GM21360 (cell line): ENCODE results near the gene NRXN3.

ENCODE experiments used
- ATAC-seq: cut with Tn5 transposase; IDR thresholded peaks from one replicate; pipeline ENCODE4 v1.9.1; 2021; ENCODE audit warnings: mild to moderate bottlenecking, moderate library complexity; ENCODE audit not compliant: unreplicated experiment

Gene NRXN3

DNA sequence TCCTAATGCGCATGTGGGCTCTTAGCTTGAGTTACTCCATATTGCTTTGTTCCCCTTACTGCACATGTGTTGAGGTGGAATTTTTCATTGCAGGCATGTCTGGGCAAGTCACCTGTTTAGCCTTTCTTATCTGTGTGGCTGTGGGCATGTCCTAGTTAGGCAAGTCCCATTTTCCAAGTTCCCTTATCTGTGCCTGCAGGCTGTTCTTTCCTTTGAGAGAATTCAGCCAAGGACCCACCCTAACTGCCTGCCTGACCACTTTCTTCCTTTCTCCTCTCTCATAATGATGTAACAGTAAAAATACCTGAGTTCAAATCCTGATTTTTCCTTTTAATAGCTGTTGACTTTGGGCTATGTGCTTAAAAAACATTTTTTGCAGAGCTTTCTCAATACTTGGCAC lies 870.6 kb downstream of the NRXN3 start:
- ATAC-seq: no peak

DNA sequence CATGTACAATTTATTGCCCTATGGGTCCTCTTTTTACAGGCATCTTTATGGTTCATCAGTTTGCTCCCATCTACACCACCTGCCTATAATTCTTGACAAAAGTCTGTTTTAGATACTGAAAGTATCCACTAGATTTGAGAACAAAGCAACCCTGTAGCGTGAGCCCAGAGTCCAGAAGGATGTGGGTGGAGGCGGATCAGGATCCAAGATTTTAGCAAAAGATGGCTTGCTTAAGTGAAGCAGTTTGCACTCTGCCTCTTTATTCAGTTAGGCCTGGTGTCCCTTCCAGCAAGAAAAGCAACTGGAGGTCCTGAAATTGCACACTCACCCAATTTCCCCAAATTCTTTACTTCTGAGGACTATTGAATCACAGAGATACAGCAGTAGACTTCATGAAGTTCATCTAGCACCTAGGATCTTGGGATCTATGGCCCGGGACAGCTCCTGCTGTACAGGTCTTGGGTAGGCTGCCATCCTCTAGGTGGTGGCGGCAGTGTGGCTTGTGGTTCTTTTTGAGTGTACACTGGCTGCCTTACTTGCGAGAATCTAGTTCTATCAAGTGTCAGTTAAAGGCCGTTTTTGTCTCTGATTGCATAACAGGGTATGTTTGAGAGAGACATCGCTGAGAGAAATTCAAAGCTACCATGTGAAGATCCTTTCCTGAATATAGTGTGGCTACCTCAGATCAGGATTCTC lies 873.2 kb downstream of the NRXN3 start:
- no peak for ATAC-seq

DNA sequence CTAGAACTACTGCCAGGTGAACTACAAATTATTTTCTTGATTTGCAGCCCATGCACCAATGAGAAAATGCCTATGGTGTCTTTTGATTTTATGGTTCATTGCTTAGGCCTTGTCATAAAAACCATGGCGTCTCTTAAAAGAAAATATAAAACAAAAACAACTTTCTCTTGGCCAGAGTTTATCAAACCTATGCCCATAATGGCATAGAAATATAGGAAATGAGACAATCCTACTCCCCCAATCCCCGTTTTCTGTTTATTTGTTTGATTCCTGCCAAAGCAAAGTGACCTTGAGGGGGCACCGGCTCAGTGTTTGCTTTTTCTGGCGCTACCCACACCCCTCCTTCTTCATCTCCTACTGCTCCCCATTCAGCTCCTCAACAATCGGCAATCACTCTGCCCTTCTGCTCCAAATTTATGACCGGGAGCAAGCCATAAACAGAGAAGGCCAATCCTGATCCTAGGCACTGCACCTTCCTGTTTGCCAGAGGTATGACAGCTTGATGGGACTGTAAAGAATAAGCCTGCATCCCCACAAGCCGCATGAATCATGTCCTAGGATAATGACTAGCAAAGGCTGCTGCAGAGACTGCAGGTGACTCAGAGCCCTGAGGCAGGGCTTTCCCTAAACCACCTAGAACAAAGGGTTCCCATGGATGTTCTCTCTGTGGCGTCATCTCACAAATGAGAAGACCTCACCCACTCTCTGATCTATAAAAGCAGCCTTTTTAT lies 874.9 kb downstream of the NRXN3 start:
- no peak for ATAC-seq

DNA sequence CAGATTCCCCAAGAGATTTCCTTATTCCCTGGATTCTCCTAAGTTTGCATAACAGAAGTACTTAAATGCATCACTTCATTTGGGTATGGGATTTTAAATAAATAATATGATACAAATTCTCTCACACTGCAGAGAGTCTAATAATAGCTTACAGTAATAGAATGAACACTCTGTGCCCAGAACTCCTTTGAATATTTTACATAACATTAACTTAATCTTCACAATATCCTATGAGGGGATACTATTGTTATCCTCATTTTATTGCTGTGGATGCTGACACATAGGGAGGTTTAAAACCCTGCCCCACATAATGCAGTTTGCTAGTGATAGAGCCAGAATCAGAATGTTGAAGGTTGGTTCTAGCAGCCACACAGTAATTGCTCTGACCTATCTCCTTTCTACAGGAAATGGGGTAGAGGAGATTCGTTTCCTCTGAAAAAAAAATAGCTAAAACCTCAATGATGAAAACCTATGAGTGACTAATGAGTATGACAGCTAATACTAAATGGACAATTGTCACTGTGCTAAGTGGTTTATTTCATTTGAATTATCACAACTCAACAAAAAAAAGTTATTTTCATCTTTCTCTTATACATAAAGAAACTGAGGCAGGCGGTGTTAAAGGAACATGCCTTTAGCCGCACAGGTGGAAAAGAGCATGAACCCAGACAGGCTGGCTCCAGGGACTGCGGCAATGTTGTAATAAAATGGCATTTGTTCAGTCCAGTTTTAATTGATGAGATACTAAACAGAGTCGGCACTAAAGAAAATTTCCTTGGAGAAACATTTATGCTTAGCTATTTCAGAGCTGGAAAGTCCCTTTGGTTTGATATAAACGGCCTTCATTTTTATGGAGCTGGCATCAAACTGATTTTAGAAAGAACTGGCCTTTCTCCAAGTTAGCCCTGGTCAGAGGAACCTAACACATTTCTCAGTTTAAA lies 880.9 kb downstream of the NRXN3 start:
- ATAC-seq: no peak

DNA sequence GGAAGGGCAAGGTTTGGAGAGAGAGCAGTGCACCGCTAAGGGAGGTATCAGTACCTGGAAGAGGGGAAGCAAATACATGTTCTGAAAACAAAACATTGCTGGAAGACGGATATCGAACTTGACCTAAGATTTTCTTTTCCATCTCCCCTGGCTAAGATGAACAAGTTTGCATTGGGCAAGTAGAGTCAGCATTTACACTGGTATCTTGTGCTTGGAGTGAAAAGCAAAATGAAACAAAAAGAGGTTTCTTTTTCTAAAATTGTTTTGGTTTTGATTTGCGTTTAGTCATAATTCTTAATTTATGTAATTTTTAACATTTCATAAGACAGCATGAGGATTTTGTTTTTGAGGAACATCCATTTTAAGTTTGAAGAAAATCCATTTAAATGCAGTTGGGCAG lies 881.6 kb downstream of the NRXN3 start:
- ATAC-seq: no peak

DNA sequence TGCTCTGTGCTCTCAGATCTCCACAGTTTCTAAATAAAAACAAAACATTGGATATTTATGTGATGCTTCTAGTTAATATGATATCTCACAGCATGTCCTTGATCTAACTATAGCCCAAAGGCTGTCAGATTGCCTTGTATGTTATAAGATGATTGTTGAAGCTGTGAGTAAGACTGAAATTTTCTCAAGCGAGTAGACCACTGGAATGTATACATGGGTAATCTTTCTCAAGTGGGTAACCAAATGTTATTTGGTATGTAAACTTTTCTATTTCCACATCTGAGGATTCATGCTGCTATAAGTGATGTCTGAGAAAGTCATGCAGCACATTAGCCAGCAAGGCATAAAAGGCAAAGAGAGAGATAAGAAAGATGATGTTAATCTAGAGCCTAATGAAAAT lies 886.7 kb downstream of the NRXN3 start:
- no peak for ATAC-seq

DNA sequence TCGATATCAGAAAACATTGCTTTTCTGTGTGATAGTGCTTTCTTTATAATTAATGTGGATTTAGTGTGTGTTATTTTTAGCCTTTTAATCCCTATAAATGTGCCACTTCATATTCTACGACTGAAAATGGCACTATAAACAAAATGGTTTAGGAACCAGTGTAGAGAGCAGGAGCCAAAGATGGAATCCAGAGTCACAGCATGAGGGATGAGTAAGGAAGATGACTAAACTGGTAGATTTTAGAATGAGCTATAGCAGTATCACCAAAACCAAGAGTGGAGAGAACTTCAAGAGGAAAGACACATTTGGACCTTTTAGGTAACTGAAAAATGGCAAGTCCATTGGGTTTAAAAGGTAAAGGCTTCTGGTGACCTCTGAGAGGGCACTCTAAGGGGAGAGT lies 887.2 kb downstream of the NRXN3 start:
- no peak for ATAC-seq

DNA sequence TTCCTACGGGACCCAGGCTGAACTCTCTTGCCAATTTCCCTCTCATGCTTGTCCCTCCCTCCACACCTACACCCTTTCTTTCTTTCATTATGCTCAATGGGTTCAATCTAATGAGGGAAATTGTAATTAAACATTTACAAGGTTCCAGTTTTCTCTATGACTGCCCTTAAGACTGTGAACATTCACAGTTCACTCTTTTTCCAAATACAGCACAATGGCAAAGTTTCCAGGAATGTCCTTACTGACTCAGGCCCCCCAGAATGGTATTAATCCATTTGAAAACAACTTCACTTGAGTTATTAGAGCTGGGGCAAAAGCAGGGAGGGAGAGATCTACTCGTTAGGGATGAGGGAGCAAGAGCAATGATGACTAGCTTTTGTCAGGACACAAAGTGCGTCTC lies 892.1 kb downstream of the NRXN3 start:
- no peak for ATAC-seq

DNA sequence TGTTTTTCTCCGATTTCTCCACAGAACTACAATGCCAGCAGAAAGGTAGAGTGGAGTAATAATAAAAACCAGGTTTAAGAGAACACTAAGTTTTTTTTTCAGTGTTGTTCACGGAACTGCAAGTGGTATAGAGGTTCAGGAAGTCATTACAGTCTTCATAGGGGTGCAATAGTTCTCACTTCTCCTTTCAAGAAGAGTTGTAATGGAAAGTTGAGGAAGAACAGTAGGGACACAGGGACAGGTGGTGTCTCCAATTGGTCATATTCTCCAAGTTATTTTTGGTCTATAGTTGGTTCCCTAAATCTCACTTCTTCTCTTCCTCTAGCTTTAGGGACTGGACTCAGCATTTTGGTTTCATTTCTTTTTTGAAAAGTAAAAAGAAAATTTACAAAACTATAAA lies 894.0 kb downstream of the NRXN3 start:
- peak; percentile 88 for ATAC-seq

DNA sequence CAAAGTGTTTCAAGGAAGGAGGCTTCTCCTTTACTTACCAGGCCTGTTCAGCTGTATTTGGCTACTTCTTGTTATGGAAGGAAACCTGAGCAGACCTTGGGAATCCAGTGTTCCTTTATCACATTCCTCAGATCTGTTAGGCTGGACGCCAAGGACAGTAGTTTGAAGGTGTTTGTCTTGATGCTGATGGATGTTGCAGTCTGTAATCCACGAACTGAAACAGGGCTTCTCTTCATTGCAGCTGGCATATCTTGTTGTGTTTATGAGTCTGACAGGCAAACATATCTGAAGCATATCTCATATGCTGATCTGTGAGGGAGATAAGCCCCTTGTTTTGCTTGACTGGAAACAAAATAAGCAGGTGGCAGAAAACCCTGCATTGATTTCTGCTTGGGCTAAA lies 904.3 kb downstream of the NRXN3 start:
- no peak for ATAC-seq

DNA sequence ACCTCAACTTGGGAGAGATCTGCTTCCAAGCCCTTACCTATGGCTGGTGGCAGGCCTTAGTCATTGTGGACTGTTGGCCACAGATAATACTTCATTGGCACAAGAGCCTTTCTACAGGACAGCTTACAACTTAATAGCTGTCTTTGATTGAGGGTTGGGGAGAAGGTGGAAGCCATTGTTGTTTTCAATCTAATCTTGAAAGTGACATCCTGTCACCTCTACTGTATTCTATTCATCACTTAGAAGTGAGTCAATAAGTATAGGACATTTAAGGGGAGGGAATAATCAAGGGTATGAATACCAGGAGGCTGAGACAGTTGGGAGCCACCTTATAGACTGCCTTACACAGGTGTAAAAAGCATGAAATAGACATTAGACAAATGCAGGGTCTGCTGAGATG lies 906.3 kb downstream of the NRXN3 start:
- no peak for ATAC-seq

DNA sequence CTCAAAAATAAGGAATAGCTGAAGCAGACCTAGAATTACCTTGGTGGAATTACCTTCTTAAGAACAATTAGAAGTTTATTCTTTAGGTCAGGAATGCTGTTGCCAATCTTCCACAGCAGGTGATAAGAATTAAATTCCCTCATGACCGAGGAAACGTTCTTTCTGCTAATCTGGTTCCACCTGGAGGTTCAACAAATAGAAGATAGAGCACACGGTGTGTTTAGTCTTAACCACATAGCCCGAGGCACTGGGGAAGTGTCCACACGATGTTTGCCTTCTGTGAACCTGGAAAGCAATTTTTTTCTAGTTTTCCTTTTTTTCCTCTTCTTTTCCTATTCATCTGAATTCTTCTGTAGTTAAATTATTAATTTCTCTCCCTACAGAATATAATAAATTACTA lies 906.9 kb downstream of the NRXN3 start:
- ATAC-seq: no peak

DNA sequence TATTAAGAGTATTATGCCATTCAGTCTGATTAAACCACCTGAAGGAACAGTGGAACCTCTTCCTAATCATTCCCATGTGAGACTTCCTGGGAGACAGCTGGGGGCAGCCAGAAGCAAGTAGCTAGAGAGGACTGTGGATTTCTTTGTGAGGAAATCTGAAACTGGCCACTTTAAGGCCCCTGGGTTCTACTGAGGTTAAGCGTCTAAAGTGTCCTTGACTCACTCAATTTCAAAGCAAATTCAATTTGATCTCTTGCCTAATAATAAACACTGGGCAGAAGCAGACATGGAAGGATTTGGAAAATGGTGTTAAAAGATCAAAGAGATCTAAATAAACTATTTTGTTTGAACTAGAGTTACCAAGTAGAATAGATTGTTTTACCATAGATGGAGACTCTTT lies 909.9 kb downstream of the NRXN3 start:
- no peak for ATAC-seq

DNA sequence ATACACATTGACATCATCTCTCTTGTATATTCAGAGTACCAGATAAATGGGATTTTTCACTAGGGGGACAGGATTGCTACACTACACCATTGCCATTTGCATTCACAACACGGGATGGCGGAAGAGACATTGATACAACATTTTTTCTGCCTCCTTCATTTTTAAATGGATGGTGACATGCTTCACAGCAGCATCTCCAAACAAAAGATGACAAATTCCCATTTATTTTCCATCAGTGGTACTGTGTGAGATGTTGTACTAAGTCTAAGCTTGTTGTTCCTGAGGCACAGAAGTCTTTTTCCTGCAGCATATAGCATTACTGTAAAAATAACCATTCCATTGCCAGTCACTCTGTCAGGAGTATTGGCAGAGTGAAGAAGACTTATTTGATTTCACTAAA lies 912.7 kb downstream of the NRXN3 start:
- no peak for ATAC-seq

DNA sequence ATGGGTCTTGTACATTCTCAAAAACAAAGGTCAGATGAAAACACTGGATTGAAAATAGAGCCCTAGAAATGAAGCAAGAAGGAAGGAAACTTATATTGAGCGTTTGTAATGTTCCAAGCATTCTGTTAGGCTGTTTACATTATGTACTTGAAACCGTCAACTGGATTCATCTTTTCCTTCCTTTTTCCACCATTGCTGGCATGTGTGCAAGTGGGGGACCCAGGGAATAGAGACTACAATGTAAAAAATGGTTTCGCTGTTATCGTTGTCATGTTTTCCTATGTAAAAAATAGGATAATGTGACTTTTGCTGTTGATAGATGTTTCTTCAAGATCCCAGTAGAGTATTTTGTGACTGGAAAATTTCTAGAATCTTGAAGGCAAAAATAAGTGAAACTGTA lies 913.2 kb downstream of the NRXN3 start:
- no peak for ATAC-seq

DNA sequence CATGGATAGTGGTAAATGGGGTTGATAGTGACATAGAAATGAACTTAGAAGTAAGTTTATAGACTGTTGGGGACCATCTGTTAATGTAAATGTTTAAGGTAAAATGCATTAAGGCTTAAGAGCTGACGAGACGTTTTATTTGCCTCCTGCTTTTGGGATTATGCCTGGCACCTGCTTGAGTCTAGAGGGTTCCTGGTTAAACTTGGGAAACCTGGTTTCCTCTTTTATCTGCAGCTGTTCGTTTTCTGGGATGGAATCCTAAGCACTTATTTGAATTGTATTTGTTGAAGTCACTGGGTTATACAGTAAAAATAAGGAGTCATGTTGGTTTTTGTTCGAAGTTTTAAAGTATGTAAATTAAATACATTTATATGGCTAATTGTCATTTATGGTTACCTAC lies 914.7 kb downstream of the NRXN3 start:
- no peak for ATAC-seq

DNA sequence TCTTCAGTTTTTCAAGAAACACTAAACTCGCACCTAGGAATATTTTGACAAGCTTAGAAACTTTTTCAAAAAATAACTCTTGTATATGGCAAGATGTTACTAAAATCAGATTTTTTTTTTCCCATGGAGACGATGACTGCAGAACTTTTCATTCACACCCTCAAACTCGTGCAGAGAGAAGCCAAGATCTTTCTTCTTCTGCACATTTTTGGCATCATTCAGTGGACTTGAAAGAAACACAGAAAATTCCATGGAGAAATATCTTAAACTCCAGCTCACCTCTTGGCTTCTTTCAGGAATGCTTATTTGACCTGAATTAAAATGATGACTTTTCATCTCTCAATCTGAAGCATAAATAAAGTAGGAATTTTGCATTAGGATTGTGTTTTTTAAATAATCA lies 919.4 kb downstream of the NRXN3 start:
- no peak for ATAC-seq

DNA sequence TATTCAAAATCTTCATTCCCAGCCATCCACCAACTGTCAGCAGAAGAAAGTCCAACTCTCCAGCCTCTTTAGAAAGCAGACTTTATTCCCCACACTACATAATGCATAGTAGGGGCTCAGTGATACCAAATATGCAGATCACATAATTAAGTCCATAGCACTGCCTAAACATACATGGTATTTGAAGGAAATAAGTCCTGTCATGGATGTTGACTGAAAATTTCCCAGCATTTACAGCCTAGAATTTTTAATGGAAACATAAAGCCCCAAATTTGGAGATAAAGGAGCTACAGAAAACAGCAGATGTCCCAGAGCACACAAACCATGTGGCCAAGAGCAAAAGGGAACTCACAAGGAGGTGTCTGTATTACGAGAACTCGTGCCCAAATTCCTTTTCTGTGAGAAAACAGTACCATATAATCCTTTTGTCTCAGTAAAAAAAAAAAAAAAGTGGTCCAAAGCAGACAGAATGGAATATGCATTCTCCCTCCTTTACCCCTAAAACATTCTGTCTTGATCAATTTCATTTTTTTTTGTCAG lies 920.5 kb downstream of the NRXN3 start:
- no peak for ATAC-seq

DNA sequence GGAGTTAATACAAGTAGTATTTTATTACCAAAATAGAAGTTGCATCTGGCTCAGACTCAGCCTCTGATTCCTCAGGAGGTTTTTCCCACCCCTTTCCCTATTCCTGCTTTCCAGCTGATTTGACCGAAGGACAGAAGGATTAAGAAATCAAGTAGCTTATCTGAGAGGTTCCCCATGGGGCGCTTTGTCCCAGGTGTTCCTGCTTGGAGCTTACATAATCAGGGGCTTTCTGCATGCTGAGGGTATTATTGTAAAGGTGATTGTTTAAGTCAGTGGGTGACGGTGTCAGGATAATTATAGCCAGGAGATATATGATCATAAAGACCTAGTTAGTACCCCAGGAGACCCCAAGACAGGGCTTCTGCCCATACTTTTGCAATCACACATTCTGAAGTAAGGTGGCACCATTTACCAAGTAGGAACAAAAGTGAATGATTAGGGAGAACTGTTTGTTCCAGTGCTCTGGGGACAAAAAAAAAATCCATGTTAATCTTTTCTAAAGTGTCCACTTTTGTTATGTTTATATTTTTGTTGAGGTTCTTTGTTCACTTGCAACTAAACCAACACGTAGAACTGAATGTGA lies 921.3 kb downstream of the NRXN3 start:
- ATAC-seq: no peak

DNA sequence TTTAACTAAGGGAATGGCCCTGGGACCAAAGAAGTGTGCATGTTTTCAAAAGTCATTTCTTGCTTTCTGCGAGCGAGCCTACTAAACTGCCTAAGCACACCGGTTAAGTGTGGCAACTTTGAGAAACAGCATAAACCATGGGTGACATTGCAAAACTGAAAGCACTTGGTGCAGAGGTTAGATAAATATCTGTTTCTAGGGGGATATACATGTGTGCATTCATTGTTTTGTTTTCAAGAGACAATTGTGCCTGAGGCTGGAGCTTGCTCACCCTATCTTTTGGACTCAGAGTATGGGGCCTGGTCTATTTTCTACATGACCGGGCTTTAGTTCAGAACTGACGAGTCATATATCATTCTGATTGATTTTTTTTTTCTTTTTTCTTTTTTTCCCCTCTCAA lies 923.4 kb downstream of the NRXN3 start:
- no peak for ATAC-seq

DNA sequence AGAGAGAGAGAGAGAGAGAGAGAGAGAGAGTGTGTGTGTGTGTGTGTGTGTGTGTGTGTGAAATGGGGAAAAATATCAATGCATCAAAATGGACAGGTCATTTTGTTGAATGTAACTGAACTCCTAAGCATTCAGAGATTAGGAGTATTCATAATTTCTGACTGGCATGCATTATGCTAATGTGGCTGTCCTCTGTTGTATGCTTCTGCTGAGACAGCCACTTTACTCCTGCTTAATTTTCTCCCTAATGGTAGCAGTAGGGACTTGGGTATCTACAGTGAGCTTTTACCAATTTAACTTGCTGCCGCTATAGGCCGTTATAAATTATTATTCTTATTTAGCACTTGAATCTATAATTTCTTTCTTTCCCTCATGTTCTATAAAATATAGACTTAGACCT lies 924.8 kb downstream of the NRXN3 start:
- no peak for ATAC-seq
